ENCODE results near the gene ZNF618.
A peak's percentile ranks its signal among the peaks of the same experiment; 100 is the strongest.

Gene ZNF618

DNA sequence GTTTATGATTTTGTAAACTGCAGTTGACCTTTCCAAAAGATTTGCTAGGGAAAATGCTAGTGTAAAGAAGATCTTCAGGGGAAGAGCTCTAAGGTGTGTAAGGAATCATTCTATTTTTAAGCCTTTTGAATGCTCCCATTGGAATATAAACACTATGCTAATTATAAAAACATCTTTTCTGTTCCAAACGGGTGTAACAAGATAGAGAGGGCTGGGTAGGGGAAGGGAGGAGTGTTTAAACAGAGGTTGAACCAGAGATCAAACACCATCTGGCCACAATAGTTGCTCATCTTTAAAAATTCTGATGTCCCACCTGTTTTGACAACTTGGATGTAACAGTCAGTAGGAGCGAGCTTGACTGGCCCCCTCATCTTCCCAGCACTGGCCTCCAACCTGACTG lies 38.4 kb downstream of the ZNF618 start:
- no peak for DNase-seq

DNA sequence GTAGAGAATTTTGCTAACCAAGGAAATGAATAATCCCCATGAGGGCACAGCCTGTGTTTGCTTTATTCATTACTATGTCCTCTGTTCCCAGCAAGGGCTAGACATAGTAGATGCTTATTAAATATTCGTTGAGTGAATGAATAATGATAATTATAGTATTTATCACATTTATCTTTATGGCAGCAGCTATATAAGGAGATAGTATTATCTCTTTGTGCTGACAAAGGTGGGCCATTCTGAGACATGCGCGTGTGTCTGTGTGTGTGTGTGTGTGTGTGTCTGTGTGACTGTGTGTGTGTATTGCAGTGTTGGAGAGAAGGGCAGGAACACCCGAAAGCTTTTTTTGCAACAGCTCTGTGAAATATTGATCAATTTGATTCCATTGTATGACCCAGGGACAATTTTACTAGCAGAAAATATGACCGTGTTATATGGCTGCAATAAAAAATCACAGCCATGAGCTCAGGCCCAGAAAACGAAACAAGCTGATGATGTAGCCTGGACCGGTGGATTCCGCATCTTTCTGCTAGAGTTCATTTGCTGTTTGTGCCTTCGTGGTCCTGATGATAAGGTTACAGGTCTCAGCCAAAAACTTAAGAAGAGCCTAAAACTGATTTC lies 39.8 kb downstream of the ZNF618 start:
- DNase-seq: no peak

DNA sequence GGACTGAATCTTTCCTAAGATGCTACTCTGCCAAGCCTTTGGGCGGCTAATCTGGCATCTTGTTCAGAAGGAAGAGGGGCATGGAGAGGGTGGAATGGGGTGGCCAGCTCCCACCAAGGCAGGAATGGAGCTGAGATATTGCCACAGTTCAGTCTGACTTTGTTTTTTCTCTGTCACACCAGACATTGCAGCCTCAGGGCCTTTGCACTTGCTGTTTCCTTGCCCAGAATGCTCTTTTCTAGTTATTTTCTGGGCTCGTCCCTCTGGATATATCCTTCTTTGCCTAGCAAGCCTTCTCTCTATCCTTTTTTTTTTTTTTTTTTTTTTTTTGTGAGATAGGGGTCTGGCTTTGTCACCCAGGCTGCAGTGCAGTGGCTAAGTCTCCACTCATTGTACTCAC lies 40.8 kb downstream of the ZNF618 start:
- DNase-seq: no peak

DNA sequence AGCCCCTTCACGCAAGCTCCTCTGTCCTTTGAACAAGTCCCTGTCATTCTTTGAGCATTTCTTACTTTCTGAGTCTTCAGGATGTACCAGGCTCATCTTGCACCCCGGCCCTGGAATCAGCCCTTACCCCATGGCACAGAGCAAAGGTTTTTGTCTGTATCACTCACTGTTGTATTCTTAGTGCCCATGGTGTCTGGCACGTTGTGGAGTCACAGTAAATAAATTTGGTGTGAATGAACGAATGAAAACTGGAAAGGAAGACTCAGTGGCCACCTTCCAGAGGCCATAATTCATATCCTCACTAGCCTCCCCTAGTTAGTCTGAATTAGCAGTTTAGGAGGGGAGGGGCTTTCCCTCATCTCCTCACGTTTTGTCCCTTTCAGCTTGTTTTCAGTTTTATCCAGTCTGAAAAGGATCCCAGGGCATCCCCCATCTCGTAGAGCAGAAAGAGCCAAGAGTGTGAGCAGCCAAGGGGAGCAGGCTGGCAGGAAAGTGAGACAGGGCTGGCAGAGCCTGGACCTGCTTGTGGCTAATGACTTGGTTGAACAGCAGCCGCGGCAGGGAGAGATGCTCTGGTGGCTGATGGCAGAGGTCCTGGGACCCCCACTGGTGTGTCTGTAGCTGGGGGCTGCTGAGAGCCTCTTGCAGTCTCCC lies 42.7 kb downstream of the ZNF618 start:
- DNase-seq: no peak

DNA sequence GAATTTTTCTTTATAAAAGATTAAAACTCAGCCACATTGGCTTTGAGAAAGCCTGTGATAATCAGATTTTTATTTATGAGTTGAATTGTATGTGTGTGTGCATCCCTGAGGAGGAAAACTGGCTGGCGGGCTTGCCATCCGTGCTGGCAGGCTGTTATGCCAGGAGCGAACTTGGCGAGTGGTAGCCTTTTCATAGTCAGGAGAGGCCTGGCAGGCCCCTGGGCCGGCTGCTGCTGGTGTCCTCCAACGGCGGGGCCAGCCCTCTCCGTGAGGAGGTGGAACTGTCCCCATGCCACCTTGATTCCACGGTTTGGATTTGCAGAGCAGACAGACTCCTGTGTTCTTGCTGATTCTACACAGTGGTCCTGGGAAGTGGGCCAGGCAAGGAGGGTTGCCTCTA lies 43.3 kb downstream of the ZNF618 start:
- DNase-seq: no peak

DNA sequence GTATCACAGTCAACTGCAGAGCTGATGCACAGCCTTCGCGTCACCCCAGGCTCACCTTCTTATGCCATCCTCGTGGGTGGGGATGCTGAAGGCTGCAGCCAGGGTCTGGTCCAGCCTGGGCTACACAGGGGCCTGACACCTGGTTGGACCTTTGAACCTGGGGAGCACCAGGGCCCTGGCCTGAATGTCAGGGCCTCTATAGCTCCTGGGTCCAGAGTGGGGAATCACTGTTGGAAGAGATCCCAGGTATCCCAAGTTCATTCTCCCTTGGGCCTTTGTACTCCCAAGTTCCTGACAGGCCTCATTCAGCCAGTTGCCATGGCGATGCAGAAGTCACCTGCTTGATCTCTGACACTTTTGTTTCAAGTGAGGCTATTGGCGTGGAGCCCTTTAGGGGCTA lies 43.8 kb downstream of the ZNF618 start:
- no peak for DNase-seq

GRCh38 chr9:113920872-113921271 lies 44.8 kb downstream of the ZNF618 start:
- DNase-seq: no peak

DNA sequence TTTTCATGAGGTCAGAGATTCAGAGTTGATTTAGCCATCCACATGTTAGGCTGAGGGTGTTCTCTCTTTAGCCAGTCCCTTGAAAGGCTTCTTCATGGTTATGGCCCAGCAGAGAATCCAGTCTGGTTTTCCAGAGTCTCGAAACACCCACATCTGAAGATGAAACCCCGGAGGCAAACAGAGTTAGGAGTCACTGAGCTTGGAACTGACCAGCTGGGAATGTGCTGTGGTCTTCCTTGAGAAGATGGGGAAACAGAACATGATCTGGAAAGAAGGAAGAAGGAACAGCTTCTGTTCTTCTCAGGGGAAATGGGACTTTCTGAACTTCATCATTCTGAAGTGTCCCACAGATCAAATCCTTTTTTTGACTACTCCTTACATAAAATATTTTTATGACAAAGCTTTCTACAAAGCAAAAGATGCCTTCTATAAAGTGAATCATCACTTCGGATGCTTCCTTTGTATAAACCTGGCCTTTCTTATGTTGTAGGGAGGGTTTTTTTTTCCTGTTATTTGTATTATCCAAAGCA lies 45.4 kb downstream of the ZNF618 start:
- no peak for DNase-seq

- no peak for DNase-seq
These were observed 46.1 kb downstream of the ZNF618 start for GRCh38 chr9:113922160-113922559.

- no peak for DNase-seq
These were observed 50.1 kb downstream of the ZNF618 start for GRCh38 chr9:113926211-113926610.

GRCh38 chr9:113927277-113927676 lies 51.2 kb downstream of the ZNF618 start:
- DNase-seq: no peak

GRCh38 chr9:113928269-113928668 lies 52.2 kb downstream of the ZNF618 start:
- DNase-seq: no peak

DNA sequence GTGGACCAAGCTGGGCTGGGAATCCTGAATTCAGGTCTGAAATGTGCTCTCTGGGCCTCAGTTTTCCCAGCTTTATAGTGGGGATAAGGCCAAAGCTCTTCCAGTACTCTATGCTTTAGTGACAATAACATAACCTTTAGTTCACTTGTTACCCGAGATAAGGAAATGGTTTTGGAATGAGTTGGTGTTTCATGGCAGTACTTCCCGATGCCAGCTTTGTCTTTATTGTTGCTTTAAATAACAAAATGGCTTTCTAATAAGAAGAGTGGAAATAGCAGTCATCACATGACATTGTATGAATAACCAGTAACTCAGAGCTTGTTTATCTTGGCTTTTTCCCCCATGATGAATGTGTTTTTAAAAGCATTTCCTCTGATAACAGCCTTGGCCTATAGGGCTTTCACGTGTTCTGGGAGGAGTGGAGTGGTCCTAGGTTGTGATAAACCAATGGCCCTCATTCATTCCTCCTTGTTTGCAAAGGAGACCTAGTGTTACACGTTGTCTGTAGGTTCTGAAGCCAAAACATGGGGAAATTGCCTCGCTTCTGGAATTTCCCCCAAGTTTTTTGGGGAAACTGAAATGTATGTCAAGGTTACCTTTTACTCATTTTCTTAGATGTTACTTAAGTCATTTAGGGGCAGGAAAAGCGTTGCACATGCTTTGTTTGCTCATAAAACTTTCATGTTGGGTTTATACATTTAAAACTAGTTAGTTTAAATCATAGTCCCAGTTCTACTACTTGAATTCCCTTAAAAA lies 53.7 kb downstream of the ZNF618 start:
- DNase-seq: peak; percentile 95

- DNase-seq: no peak
These were observed 54.3 kb downstream of the ZNF618 start for GRCh38 chr9:113930390-113930783.

- no peak for DNase-seq
These were observed 55.0 kb downstream of the ZNF618 start for GRCh38 chr9:113931140-113931539.

DNA sequence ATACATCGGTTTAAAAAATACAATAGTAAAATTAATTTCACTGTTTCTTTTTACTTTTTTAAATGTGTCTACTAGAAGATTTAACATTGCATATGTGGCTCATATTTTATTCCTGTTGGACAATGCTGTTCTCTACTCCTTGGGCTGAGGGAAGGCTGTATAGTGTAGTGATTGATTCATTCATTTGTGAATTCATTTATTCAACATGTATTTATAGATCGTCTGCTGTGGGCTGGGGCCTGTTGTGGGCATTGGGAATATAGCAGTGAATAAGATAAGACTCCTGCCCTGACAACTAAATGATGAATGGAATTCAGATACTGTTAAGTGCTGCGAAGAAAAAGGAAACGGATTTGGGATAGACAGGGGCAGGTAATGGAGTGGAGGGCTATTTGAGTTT lies 55.7 kb downstream of the ZNF618 start:
- no peak for DNase-seq

GRCh38 chr9:113932906-113933584 lies 56.9 kb downstream of the ZNF618 start:
- no peak for DNase-seq

GRCh38 chr9:113933671-113934070 lies 57.6 kb downstream of the ZNF618 start:
- DNase-seq: no peak

DNA sequence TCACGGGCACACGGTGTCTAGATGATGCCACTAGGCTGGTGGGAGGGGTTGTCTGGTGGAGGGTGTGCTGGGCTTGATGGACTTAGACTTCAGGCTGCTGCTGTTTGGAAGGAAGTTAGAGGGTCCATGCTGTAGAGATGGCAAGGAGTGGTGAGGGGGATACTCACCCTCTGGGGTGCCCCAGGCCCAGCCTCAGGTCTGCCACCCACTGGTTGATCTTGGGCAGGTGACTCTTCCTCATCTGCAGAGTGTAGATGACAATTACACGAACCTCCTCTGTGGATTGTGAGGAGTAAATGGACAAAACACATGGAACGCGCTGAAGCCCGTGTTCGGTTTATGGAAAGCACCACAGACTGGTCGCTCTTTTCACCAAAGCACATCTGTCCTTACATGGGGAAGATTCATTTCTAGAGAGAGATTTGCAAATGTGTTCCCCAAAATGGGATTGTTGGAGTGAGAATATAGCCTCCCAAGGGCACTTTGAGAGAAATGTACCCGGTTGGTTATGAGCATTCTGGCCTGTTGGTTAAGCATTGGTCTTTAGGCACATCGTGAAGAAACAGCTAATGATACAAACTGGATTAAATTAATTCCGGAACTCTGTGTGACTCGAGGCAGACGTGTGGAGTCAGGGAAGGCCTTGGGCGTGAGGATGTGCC lies 58.2 kb downstream of the ZNF618 start:
- no peak for DNase-seq

DNA sequence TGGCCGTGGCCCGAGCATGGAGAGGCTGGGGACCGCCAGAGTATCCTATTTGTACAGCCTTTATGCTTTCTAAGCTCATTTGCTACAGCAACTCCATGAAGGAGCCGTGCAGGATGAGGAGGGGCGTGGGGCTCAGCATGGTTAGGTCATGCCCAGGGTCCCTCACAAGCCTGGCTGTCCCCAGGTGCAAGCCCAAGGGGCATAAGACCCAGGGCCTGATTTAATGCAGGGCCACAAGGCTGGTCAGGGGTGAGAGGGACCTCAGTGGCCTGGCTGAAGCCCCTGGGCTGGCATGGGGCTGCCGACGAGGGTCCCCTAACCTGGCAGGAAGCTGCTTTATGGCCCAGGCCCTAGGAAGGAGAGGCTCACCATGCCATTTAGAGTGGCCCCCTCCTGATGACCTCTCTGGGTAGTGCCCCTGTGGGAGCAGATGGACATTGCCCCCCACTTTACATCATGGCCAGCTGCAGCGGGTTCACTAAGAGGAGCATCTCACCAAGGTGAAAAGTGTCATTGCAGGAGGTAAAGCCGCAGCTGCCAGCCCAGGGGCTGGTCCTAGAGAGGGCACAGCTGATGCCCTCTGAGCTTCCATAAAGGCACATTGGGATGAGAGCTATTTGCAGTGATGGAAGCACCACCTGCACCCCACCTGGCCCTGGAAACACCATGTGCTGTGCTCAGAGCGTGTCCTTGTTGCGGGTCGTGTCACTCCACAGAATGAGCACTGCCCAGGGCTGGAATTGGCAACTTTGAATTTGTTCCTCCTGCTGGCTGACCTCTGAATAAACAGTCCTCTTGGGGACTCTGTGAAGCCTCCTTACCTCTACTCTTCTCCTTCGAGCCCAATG lies 58.9 kb downstream of the ZNF618 start:
- no peak for DNase-seq

- no peak for DNase-seq
These were observed 59.7 kb downstream of the ZNF618 start for GRCh38 chr9:113935677-113936380.

Data from DMS153 (cell line).